Heart right ventricle (tissue), 16 donors: ENCODE measurements around the gene SUPT4H1. TPM values are rescaled to one million over a fixed set of nuclear protein-coding genes. Genes with fewer than 3 reads are reported as not detected.

ENCODE experiments used
- ATAC-seq, 8 donors: fragments of 200-7000 bp; cut with Tn5 transposase; one replicate each; pipeline ENCODE4 v1.9.1; 2020; ENCODE audit warnings: mild to moderate bottlenecking in 8 of 8, moderate library complexity in 8 of 8, moderate number of reproducible peaks in 1 of 8
- DNase-seq, 2 donors: peaks; one replicate each; pipeline ENCODE4 v3.0.0-alpha.2; 2020
- H3K27ac ChIP-seq, 10 donors: fragments of 200-600 bp; sonication (generic) in 2 of 10; one replicate each; pipeline versions ENCODE4 v1.5.0 to v1.8.0; 2020 to 2022; ENCODE audit warnings: mild to moderate bottlenecking in 3 of 10
- H3K27me3 ChIP-seq, 7 donors: fragments of 200-600 bp; one replicate each; pipeline ENCODE4 v1.8.0; 2021 to 2022; ENCODE audit warnings: mild to moderate bottlenecking in 2 of 7
- H3K36me3 ChIP-seq, 9 donors: fragments of 200-600 bp; sonication (generic) in 1 of 9; one replicate each; pipeline versions ENCODE4 v1.5.0 to v1.8.0; 2020 to 2022; ENCODE audit warnings: mild to moderate bottlenecking in 2 of 9
- H3K4me1 ChIP-seq, 9 donors: fragments of 200-600 bp; sonication (generic) in 1 of 9; one replicate each; pipeline versions ENCODE4 v1.5.0 to v1.8.0; 2020 to 2022; ENCODE audit warnings: mild to moderate bottlenecking in 4 of 9
- H3K4me3 ChIP-seq, 10 donors: fragments of 200-600 bp; sonication (generic) in 2 of 10; one replicate each; pipeline versions ENCODE4 v1.5.0 to v1.8.0; 2020 to 2022; ENCODE audit warnings: mild to moderate bottlenecking in 7 of 10, moderate library complexity in 2 of 10
- H3K9me3 ChIP-seq, 11 donors: fragments of 200-600 bp in 10 of 11; sonication (generic) in 2 of 11; one replicate each; pipeline versions ENCODE4 v1.5.0 to v1.8.0; 2013 to 2022; ENCODE audit warnings: mild to moderate bottlenecking in 2 of 11, control low read depth in 1 of 11, moderate library complexity in 1 of 11
- CTCF ChIP-seq, 9 donors: fragments of 200-600 bp; sonication (generic) in 2 of 9; IDR thresholded peaks; one replicate each; pipeline versions ENCODE4 v1.5.0 to v1.8.0; 2021 to 2022; ENCODE audit warnings: antibody characterized with exemption in 9 of 9, mild to moderate bottlenecking in 5 of 9, moderate library complexity in 1 of 9
- WGBS, 2 donors: extraction: QIAGEN DNeasy Blood & Tissue Kit; methylation state at CpG; one replicate each; pipeline ENCODE4 v1.1.7; 2013; ENCODE audit warnings: inconsistent platforms in 1 of 2; 5-methylcytosine and 5-hydroxymethylcytosine counted together
- intact Hi-C, 10 donors: fragments of 100-400 bp; cut with DNase I; formaldehyde crosslinking; loops; one replicate each; pipeline versions ENCODE4 v1.11.1 to v1.14.2; 2022
- polyA plus RNA-seq, 2 donors: library from polyadenylated mRNA; stranded (reverse); fragments of 200-250 nt; gene quantifications; one replicate each; pipeline ENCODE4 v1.2.3, GENCODE V29; 2013
- total RNA-seq, 10 donors: library from RNA; stranded (reverse); fragmentation: NEBNext Ultra II Directional in 3 of 10; extraction: Animal tissue kit (Norgen Biotek cat#: 25700) in 3 of 10; gene quantifications; one replicate each; pipeline versions ENCODE4 v1.2.1 to v1.2.4, GENCODE V29; 2021 to 2023
- donor health status: Arrhythmogenic right ventricular cardiomyopathy.
- donor health status: ischemic (EF 13 %, LVEDD 7.1; RV severe dilation, severe dysfunction).
- donor health status: healthy with polysubstance abuse.
- donor health status: DM: no; HTN: yes; CAD: no.
- donor health status: DM: no; HTN: no; CAD: no.
- donor health status: ischemic (EF 25% LVEDD 6.9; RV normal size, moderate dysfunction).
- donor health status: ischemic (EF 25% LVEDD 5.7; RV mildly dilated, moderate dysfunction).
- donor health status: healthy.
- donor health status: DM: yes; HTN: yes; CAD: no.
- donor health status: Ischemic cardiomyopathy.
- donor health status: ischemic (EF 35%, LVEDD 5.7; RV mildly dilated, moderate dysfunction).
- donor health status: nonischemic (EF 11% LVEDD 7.7; RV severe dilation, severe dysfunction).
- donor health status: DM: yes; HTN: yes; CAD: no.
- donor health status: PGD.
- donor health status: ischemic (EF 29% LVEDD 5.4; RV normal size, mild dysfunction).
- donor health status: nonischemic (EF 23%, LVEDD 6.1; RV moderate dilation, normal function).

The SUPT4H1 gene
- total and polyA plus RNA-seq, 12 donors, result 38.0 to 95.0 (median 59.8) TPM

GRCh38 chr17:58328195-58329034, 23.6 kb downstream of the SUPT4H1 start, which contains the start of gene TSPOAP1:
Gene TSPOAP1, minus strand, starts transcription at chr17:58328795. Its CDS starts 875 bp downstream, at chr17:58327920.
- intact Hi-C loops, result no loop called here
- TF ChIP-seq CTCF (IDR thresholded peaks at IDR 0.05), result no peak
- Histone ChIP-seq H3K9me3 (no peaks in the 10 kb centered on the region), H3K27ac (peak within 1 kb of the TSS in 1 of 10 donors; percentile 82), H3K4me3 (peak within 1 kb of the TSS in 2 of 10 donors; percentile 5 to 82), H3K36me3 (peaks cover 0 to 12% (median 0%) of the 10 kb centered on the region in 9 donors), H3K4me1 (peaks cover 0 to 19% (median 6%) of the 10 kb centered on the region in 9 donors), H3K27me3 (peaks cover 0 to 78% (median 40%) of the 10 kb centered on the region in 7 donors)
- DNase-seq (no peak), ATAC-seq (no peak)
- WGBS, 2 donors, result 20 to 23% methylated on average over 23 of the region's 23 CpGs

GRCh38 chr17:58327363-58328194, 24.4 kb downstream of the SUPT4H1 start:
- DNase-seq (no peak), ATAC-seq (no peak)
- H3K27ac ChIP-seq, result peak overlapping the region in 1 of 10 donors; percentile 82
- no peaks in the 10 kb centered on the region for H3K9me3 ChIP-seq
- H3K4me3 ChIP-seq, result no peak overlapping the region
- H3K27me3 ChIP-seq, result peaks cover 0 to 78% (median 44%) of the 10 kb centered on the region in 7 donors
- intact Hi-C loops, result no loop called here
- H3K4me1 ChIP-seq, result peaks cover 0 to 18% (median 6%) of the 10 kb centered on the region in 9 donors
- TF ChIP-seq CTCF (IDR thresholded peaks at IDR 0.05), result no peak
- peaks cover 0 to 12% (median 0%) of the 10 kb centered on the region in 9 donors for H3K36me3 ChIP-seq
- WGBS, 2 donors, result 65% methylated on average over 19 of the region's 19 CpGs

GRCh38 chr17:58326609-58327362, 25.2 kb downstream of the SUPT4H1 start:
- Histone ChIP-seq H3K27me3 (peaks cover 0 to 70% (median 44%) of the 10 kb centered on the region in 7 donors), H3K9me3 (no peaks in the 10 kb centered on the region), H3K4me1 (peaks cover 0 to 18% (median 6%) of the 10 kb centered on the region in 9 donors), H3K27ac (no peak overlapping the region), H3K4me3 (no peak overlapping the region), H3K36me3 (peaks cover 0 to 12% (median 0%) of the 10 kb centered on the region in 9 donors)
- ATAC-seq (no peak), DNase-seq (no peak)
- intact Hi-C loops, result no loop called here
- no peak for TF ChIP-seq CTCF (IDR thresholded peaks at IDR 0.05)
- 77 to 80% methylated on average over 9 of the region's 9 CpGs for WGBS, 2 donors
